Endothelial cell of umbilical vein (primary cell): ENCODE data around the gene SMCO2. TPM values are rescaled to one million over a fixed set of nuclear protein-coding genes. Genes with fewer than 3 reads are reported as not detected.

Experiments used
- BruUV-seq: library from RNA; stranded (reverse); fragments of 400-500 nt; replicated peaks from 2 replicates; lab custom pipeline; 2021; lab: Mats Ljungman, UMichigan
- CTCF ChIA-PET: fragments of 300-600, 350-600 bp; sonication (Branson Sonifier 250); formaldehyde crosslinking; loops from one replicate; lab custom pipeline; 2021; ENCODE audit warnings: antibody characterized with exemption, inconsistent platforms; lab: Charles Lee
- POLR2A ChIA-PET: fragments of 300-600, 350-600 bp; sonication (Branson Sonifier 250); formaldehyde crosslinking; loops from one replicate; lab custom pipeline; 2021; ENCODE audit warnings: antibody characterized with exemption, inconsistent platforms; lab: Charles Lee
- DNase-seq: peaks from one replicate; pipeline ENCODE4 v3.0.0-alpha.2; 2011; ENCODE audit warnings: low read depth, low spot score
- FAIRE-seq: peaks from 2 replicates; lab custom pipeline; 2011; peaks lifted over from hg19 to GRCh38; lab: Jason Lieb, UNC
- H2AFZ ChIP-seq: 2 replicates; pipeline ENCODE4 v1.6.0; 2012; ENCODE audit warnings: low read depth, low read length, control low read depth, inconsistent platforms
- H3K27ac ChIP-seq: 2 replicates; pipeline ENCODE4 v1.5.1; 2011; ENCODE audit warnings: low read depth, mild to moderate bottlenecking, control low read depth, low read length, moderate library complexity; ENCODE audit not compliant: insufficient read depth
- H3K27me3 ChIP-seq, 2 experiments: 2 replicates each; pipeline versions ENCODE4 v1.6.0 to v1.6.1; 2011; ENCODE audit warnings: low read length in 2 of 2, mixed read lengths in 1 of 2; ENCODE audit not compliant: control insufficient read depth in 2 of 2, insufficient read depth in 2 of 2
- H3K36me3 ChIP-seq, 2 experiments: 2 replicates in 1 of 2; 3 replicates in 1 of 2; pipeline ENCODE4 v1.5.1; 2011; ENCODE audit warnings: low read length in 2 of 2, mild to moderate bottlenecking in 1 of 2, moderate library complexity in 1 of 2; ENCODE audit not compliant: control insufficient read depth in 2 of 2, insufficient read depth in 2 of 2; ENCODE audit errors: extremely low read depth in 1 of 2
- H3K4me1 ChIP-seq: 3 replicates; pipeline ENCODE4 v1.5.1; 2011; ENCODE audit warnings: mild to moderate bottlenecking, low read length; ENCODE audit not compliant: control insufficient read depth, insufficient read depth; ENCODE audit errors: extremely low read depth
- H3K4me2 ChIP-seq: 2 replicates; pipeline ENCODE4 v1.6.1; 2011; ENCODE audit warnings: low read length, control low read depth, mixed read lengths; ENCODE audit not compliant: insufficient read depth
- H3K4me3 ChIP-seq, 3 experiments: fragments of 200-600 bp in 1 of 3; sonication (generic), shearing (Covaris generic) in 1 of 3; replicated peaks in 1 of 3; 2 replicates each; pipeline ENCODE4 v1.5.1; 2011 to 2016; ENCODE audit warnings: control low read depth in 3 of 3, low read length in 3 of 3, mild to moderate bottlenecking in 2 of 3, inconsistent platforms in 1 of 3, low read depth in 1 of 3, moderate library complexity in 1 of 3; ENCODE audit not compliant: insufficient read depth in 1 of 3
- H3K79me2 ChIP-seq: 2 replicates; pipeline ENCODE4 v1.6.0; 2012; ENCODE audit warnings: low read length, inconsistent platforms; ENCODE audit not compliant: control insufficient read depth, insufficient read depth
- H3K9ac ChIP-seq: replicated peaks from 2 replicates; pipeline ENCODE3; 2011; ENCODE audit warnings: low read length, control low read depth; ENCODE audit not compliant: insufficient read depth; ENCODE audit errors: extremely low read depth
- H3K9me1 ChIP-seq: replicated peaks from 3 replicates; pipeline ENCODE4 v1.6.0; 2011; ENCODE audit warnings: mild to moderate bottlenecking, low read length; ENCODE audit not compliant: control insufficient read depth, insufficient read depth; ENCODE audit errors: extremely low read depth
- H3K9me3 ChIP-seq: replicated peaks from 2 replicates; pipeline ENCODE4 v1.5.1; 2012; ENCODE audit warnings: low read length, inconsistent platforms; ENCODE audit not compliant: control insufficient read depth, insufficient read depth
- H4K20me1 ChIP-seq: replicated peaks from 2 replicates; pipeline ENCODE3; 2011; ENCODE audit warnings: mild to moderate bottlenecking, low read length; ENCODE audit not compliant: control insufficient read depth, insufficient read depth; ENCODE audit errors: extremely low read depth
- EZH2 ChIP-seq: IDR thresholded peaks from 2 replicates; pipeline ENCODE4 v1.6.1; 2012; ENCODE audit warnings: borderline replicate concordance, low read depth, mild to moderate bottlenecking, moderate library complexity, low read length, inconsistent platforms; ENCODE audit not compliant: severe bottlenecking
- FOS ChIP-seq: IDR thresholded peaks from 2 replicates; pipeline ENCODE4 v1.6.1; 2011; ENCODE audit warnings: mild to moderate bottlenecking, low read length, moderate library complexity, borderline replicate concordance; ENCODE audit not compliant: insufficient read depth
- GATA2 ChIP-seq: IDR thresholded peaks from 2 replicates; pipeline ENCODE4 v1.7.0; 2011; ENCODE audit warnings: low read depth, mild to moderate bottlenecking, moderate library complexity, mixed read lengths, low read length; ENCODE audit not compliant: insufficient read length, insufficient read depth
- JUN ChIP-seq: IDR thresholded peaks from 2 replicates; pipeline ENCODE4 v1.6.1; 2011; ENCODE audit warnings: borderline replicate concordance, low read depth; ENCODE audit not compliant: insufficient read length, insufficient read depth
- MYC ChIP-seq: IDR thresholded peaks from one replicate; pipeline ENCODE4 v1.6.1; 2011; ENCODE audit warnings: mild to moderate bottlenecking, low read depth, low read length
- POLR2A ChIP-seq: IDR thresholded peaks from 2 replicates; pipeline ENCODE4 v1.6.1; 2012; ENCODE audit warnings: low read depth, mild to moderate bottlenecking, control low read depth, low read length
- dilution Hi-C: fragments of 300-500 bp; cut with MboI; formaldehyde crosslinking; loops from one replicate; pipeline ENCODE4 v1.15.0; 2019; ENCODE audit warnings: low sequenced_read_pairs; ENCODE audit not compliant: extremely low pct_ligation_motif_present
- intact Hi-C: fragments of 100-400 bp; cut with micrococcal nuclease; formaldehyde crosslinking; loops from one replicate; pipeline ENCODE4 v1.10.0; 2022
- polyA plus RNA-seq, 4 experiments: library from polyadenylated mRNA; depleted of rRNA in 3 of 4; stranded (reverse) in 3 of 4; unstranded in 1 of 4; fragments of >200 nt; gene quantifications; 2 replicates each; pipeline versions ENCODE4 v1.2.1 to v1.2.3, GENCODE V29; 2011 to 2012; ENCODE audit warnings: missing spikeins in 1 of 4
- total RNA-seq: library from RNA; stranded (reverse); gene quantifications from 2 replicates; pipeline ENCODE4 v1.2.3, GENCODE V29; 2021
- TF ChIP-seq, protein P1 (sequence below), 2 donors: IDR thresholded peaks; 1 replicate in 1 of 2; 2 replicates in 1 of 2; pipeline ENCODE4 v1.5.1; 2011; ENCODE audit warnings: low read length in 2 of 2, mild to moderate bottlenecking in 2 of 2, moderate library complexity in 2 of 2, control low read depth in 1 of 2, inconsistent platforms in 1 of 2, low read depth in 1 of 2; ENCODE audit not compliant: insufficient read depth in 1 of 2; ENCODE audit errors: extremely low read depth in 1 of 2
- TF ChIP-seq, protein P2 (sequence below): IDR thresholded peaks from 2 replicates; pipeline ENCODE4 v1.6.1; 2011; ENCODE audit not compliant: insufficient read depth, insufficient read length

The SMCO2 gene
- total and polyA plus RNA-seq, 2 donors (not counting 3 experiments of a cell fraction or from before 2014, with no cell fraction given), result 0.33 to 0.49 TPM

DNA sequence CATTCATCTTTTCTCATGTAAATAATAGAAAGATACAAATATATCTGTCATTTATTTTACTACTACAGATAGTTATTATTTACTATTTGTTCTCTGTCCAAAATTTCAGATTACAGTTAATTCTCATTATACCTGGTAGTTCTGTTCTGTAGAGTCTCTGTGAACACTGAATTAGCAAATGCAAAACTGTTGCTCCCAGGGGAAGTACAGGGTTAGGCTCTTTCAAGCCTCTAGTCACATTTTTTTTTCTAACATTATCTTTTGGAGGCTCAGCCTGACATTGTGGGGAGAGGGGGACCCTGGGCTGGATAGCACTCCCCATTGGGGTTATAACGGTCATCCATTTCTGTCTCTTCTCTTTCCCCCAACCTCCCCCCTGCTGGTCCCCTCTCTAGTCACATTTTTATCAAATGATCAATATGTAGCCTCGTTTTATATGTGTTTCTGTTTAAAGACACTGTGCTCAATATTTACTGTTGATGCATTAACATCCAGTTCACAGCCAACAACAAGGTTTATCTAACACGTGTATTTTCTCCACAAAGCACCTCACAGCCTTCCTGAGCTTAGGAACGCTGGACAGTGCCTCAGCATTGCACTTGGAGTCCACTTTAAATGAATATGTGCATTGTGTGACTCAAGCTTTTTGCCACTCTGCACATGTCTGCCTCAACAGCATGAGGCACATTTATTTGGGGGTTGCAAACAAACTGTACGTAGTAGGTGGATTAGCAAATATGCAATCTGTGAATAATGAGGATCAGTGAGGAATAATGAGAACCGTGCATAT is 4.7 kb downstream of the SMCO2 start:
- no peaks in the 10 kb centered on the region for H3K9me1 ChIP-seq
- no peak overlapping the region for H3K9ac ChIP-seq
- no peaks in the 10 kb centered on the region for H4K20me1 ChIP-seq
- FAIRE-seq, result no peak
- ChIA-PET CTCF (interaction anchor here (0.9 kb wide), 1 partner anchor 37 kb away, joined by 3 read pairs; no protein-coding TSS in a partner anchor), POLR2A (no interaction called here)
- H2AFZ ChIP-seq, result no peak overlapping the region
- no peak overlapping the region for H3K4me3 ChIP-seq
- no peaks in the 10 kb centered on the region for H3K27me3 ChIP-seq
- no peaks in the 10 kb centered on the region for H3K79me2 ChIP-seq
- TF ChIP-seq POLR2A (no peak), MYC (no peak), EZH2 (no peak), GATA2 (no peak), JUN (no peak), FOS (no peak)
- TF ChIP-seq, protein P1, sequence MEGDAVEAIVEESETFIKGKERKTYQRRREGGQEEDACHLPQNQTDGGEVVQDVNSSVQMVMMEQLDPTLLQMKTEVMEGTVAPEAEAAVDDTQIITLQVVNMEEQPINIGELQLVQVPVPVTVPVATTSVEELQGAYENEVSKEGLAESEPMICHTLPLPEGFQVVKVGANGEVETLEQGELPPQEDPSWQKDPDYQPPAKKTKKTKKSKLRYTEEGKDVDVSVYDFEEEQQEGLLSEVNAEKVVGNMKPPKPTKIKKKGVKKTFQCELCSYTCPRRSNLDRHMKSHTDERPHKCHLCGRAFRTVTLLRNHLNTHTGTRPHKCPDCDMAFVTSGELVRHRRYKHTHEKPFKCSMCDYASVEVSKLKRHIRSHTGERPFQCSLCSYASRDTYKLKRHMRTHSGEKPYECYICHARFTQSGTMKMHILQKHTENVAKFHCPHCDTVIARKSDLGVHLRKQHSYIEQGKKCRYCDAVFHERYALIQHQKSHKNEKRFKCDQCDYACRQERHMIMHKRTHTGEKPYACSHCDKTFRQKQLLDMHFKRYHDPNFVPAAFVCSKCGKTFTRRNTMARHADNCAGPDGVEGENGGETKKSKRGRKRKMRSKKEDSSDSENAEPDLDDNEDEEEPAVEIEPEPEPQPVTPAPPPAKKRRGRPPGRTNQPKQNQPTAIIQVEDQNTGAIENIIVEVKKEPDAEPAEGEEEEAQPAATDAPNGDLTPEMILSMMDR (IDR thresholded peaks at IDR 0.05; ENCODE audit: extremely low read depth in 1 of 2, insufficient read depth in 1 of 2, low read depth in 1 of 2, low read length in 2 of 2), result no peak
- TF ChIP-seq, protein P2, sequence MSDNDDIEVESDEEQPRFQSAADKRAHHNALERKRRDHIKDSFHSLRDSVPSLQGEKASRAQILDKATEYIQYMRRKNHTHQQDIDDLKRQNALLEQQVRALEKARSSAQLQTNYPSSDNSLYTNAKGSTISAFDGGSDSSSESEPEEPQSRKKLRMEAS, result no peak
- H3K9me3 ChIP-seq, result no peaks in the 10 kb centered on the region
- H3K36me3 ChIP-seq, result no peaks in the 10 kb centered on the region
- no peak overlapping the region for H3K4me2 ChIP-seq
- no peak overlapping the region for H3K27ac ChIP-seq
- BruUV-seq, result no TSS peak
- no peak for DNase-seq
- no peaks in the 10 kb centered on the region for H3K4me1 ChIP-seq
- dilution Hi-C loops (no loop called here), intact Hi-C loops (no loop called here)
